GM20000 (cell line): Measurements from ENCODE around the gene RPL5.
A peak's percentile ranks its signal among the peaks of the same experiment; 100 is the strongest.
"Not testable (repeated sequence)": the region's sequence is repeated elsewhere in the genome, so short reads cannot be mapped to it uniquely, and the experiment has no call there.

ENCODE experiments used
- DNase-seq: peaks from one replicate; pipeline ENCODE4 v3.0.0; 2012; ENCODE audit warnings: low spot score
- CTCF ChIP-seq: IDR thresholded peaks from 2 replicates; pipeline ENCODE4 v1.5.1; 2012; ENCODE audit warnings: mild to moderate bottlenecking, control low read depth; ENCODE audit errors: extremely low read depth, missing control alignments

The RPL5 gene

DNA sequence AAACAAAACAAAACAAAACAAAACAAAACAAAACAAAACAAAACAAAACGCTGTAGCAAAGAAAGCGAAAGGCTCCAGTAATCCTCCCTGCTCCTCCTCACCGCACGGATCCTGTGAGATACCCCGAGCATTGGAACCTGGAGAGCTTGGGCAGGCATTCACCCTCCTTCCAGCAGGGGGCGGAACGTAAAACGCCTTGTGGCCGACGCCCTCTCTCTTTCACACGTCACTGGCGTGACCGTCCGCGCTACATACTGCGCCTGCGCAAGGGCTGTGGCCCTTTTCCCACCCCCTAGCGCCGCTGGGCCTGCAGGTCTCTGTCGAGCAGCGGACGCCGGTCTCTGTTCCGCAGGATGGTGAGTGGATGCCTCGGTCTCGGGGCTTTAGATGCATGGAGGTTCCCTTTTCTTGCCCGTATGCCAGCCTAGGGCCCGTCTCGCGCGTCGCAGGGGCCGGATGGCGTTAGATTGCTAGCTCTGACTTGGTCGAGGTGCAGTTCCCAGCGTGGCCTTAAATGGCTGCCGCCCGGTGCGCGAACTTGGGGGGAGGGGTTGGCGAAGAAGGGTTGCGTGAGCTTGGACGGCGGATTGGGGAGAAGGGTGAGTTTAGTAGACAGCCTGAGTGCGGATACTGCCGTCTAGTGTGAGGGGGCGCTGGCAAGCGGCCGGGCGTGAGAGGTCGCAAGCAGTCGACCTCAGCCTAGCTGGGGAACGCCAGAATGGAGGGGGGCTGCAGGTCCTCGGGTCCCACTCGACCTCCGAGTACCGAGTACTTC, at the start of gene RPL5:
Gene RPL5, plus strand, starts transcription at position 279 of the 775 bp plus-strand sequence. Its CDS starts 75 bp downstream, at position 354.
- peak; percentile 94 for DNase-seq
- TF ChIP-seq CTCF: peak; percentile 92

GRCh38 chr1:92783550-92783949, 48.3 kb upstream of the RPL5 start:
- DNase-seq: not testable (repeated sequence)

DNA sequence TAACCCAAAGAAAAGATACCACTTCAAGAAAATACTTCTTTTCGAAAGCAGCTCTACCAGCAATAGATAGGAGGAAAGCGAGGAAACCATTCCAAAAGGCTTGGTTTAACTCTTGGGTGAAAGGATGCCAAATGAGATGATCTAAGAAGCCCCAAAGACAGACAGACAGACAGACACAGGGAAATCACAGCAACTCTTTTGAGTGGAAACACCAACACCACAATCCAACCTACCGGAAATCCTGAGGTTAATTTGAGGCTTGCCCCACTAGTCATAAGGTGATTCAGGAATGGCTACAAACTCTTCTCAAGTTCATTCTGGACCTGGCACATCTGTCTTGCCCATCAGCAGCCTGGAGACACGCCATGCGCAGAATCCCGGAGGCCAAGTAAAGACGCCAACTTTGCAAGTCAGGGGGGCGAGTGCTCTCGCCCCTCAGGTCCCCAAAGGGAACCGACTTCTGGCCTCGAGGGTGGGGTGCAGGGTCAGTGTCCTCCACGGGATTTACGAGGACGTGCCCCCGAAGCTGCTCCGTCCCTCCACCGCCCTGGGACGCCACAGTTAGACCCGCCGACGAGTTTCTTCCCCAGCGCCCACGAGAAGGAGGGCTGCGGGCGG, 47.7 kb upstream of the RPL5 start:
- peak; percentile 45 for DNase-seq
- no peak for TF ChIP-seq CTCF

GRCh38 chr1:92784639-92785500, 47.0 kb upstream of the RPL5 start, which contains the start of gene EVI5:
Gene EVI5 (minus strand): TSS chr1:92785108. CDS start chr1:92736546, 48,562 bp downstream.
- TF ChIP-seq CTCF: no peak
- DNase-seq: peak; percentile 95

- no peak for TF ChIP-seq CTCF
- DNase-seq: no peak
Observed at GRCh38 chr1:92786111-92786901, 45.5 kb upstream of the RPL5 start.

- no peak for DNase-seq
- no peak for TF ChIP-seq CTCF
Observed at GRCh38 chr1:92790081-92790480, 41.8 kb upstream of the RPL5 start.

DNA sequence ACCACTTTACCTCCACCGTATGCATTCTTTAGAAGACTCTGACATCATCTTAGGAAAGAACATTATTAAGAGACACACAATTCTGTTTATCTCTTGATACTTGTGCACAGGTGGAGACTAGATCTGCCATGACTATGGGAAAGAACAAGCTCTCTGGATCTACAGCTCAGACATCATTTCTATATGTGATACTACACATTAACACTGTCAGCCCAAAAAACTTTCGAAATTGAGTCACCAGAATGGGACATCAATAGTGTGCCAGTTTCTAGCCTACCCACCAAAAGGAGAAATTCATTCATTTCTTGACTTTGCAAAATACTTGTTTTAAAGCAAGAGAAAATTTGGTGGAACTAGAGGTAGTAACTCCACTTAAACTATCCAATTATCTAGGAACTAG, 41.0 kb upstream of the RPL5 start:
- DNase-seq: no peak
- TF ChIP-seq CTCF: no peak
